Rectal smooth muscle tissue (tissue), 1 donor: ENCODE measurements around the gene TNFRSF8.
"Not testable (repeated sequence)": the region's sequence is repeated elsewhere in the genome, so short reads cannot be mapped to it uniquely, and the experiment has no call there.

Source experiments
- H3K27ac ChIP-seq: one replicate; pipeline ENCODE4 v1.7.0; 2013; ENCODE audit warnings: low read depth, low read length, inconsistent platforms
- H3K27me3 ChIP-seq: one replicate; pipeline ENCODE4 v1.7.0; 2013; ENCODE audit warnings: low read length; ENCODE audit not compliant: control insufficient read depth, insufficient read depth
- H3K36me3 ChIP-seq: one replicate; pipeline ENCODE4 v1.7.0; 2013; ENCODE audit warnings: low read length; ENCODE audit not compliant: control insufficient read depth, insufficient read depth
- H3K4me1 ChIP-seq: one replicate; pipeline ENCODE4 v1.7.0; 2013; ENCODE audit warnings: low read length; ENCODE audit not compliant: control insufficient read depth, insufficient read depth
- H3K4me3 ChIP-seq: one replicate; pipeline ENCODE4 v1.7.0; 2013; ENCODE audit warnings: low read length
- H3K9ac ChIP-seq: one replicate; pipeline ENCODE4 v1.7.0; 2013; ENCODE audit warnings: low read length

Gene TNFRSF8

DNA sequence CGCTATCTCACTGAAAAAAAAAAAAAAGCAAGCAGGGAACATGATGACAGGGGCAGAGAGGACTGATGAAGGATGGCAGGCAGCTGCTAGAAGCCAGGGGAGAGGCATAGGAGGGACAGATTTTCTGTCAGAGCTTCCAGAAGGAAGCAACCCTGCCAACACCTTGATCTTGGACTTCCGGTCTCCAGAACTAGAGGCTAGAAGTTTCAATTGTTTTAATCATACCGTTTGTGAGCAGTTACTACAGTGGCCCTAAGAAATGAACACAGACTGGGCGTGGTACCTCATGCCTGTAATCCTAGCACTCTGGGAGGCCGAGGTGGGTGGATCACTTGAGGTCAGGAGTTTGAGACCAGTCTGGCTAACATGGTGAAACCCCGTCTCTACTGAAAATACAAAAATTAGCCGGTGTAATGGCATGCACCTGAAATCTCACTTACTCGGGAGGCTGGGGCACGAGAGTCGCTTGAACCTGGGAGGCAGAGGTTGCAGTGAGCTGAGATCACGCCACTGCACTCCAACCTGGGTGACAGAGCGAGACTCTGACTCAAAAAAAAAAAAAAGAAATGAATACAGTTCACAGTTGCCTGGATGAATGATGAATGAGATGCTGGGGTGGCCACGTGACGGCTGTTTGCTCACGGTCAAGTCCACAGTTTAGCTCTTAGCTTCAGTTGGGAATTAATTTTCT, 18.8 kb upstream of the TNFRSF8 start:
- H3K4me1 ChIP-seq, H3K4me3 ChIP-seq, H3K27ac ChIP-seq, H3K36me3 ChIP-seq, H3K27me3 ChIP-seq, H3K9ac ChIP-seq: not testable (repeated sequence)

DNA sequence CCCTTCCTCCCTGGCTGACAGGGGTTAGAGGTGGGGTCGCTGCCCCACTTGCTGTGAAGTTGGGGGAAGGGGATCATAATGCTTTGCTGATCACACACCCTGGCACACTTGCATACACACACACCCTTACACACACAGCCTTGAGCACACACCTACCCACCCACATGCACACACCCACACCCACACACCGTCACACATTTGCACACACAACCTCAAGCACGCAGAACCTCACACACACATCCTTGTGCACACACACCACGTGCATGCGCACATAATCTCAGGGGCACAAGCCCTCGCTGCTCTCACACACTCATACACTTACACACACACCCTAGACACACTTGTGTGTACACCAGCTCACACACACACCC, 16.4 kb upstream of the TNFRSF8 start:
- Histone ChIP-seq H3K9ac (no peak overlapping the region), H3K27me3 (no peaks in the 10 kb centered on the region), H3K4me3 (no peak overlapping the region), H3K36me3 (no peaks in the 10 kb centered on the region), H3K27ac (no peak overlapping the region), H3K4me1 (no peaks in the 10 kb centered on the region)

GRCh38 chr1:12047120-12047876, 15.8 kb upstream of the TNFRSF8 start:
- no peaks in the 10 kb centered on the region for H3K27me3 ChIP-seq
- no peak overlapping the region for H3K4me3 ChIP-seq
- no peaks in the 10 kb centered on the region for H3K36me3 ChIP-seq
- no peak overlapping the region for H3K27ac ChIP-seq
- H3K4me1 ChIP-seq = peaks cover 3% of the 10 kb centered on the region
- H3K9ac ChIP-seq = no peak overlapping the region

DNA sequence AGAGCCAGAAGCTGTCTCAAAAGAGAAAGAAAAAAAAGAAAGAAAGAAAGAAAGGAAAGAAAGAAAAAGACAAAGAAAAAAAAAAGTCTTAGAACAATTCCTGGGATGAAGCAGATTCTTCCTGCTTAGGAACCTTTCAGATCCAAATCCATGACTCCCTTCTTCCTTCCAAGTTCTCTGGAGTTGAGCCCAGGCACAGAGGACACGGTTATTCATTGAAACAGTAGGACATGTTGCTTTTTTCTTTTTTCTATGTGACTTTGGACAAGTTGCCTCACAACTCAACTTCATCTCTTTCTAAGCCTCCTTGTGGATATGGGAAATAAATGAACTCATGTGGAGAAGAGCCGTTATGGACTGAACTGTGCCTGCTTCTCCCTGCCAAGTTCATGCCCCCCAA, 14.7 kb upstream of the TNFRSF8 start:
- H3K36me3 ChIP-seq = no peaks in the 10 kb centered on the region
- no peak overlapping the region for H3K27ac ChIP-seq
- H3K4me1 ChIP-seq = peaks cover 10% of the 10 kb centered on the region
- no peak overlapping the region for H3K4me3 ChIP-seq
- no peak overlapping the region for H3K9ac ChIP-seq
- H3K27me3 ChIP-seq = no peaks in the 10 kb centered on the region

DNA sequence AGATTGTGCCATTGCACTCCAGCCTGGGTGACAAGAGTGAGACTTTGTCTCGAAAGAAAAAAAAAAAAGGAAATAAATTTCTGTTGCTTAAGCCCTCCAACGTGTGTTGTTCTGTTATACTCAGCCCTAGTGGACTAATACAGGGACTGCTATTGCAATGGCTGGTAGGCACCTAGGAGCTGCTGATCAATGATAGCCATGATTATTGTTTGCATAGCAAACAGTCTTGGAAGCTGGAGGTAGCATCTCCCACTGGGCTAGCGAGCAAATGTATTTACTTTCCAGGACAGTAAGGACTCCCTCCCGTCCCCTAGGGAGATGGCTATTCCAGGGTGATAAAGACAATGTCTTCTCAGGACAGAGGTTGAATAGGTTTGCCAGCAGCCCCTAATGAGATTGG, 13.5 kb upstream of the TNFRSF8 start:
- Histone ChIP-seq H3K4me3 (no peak overlapping the region), H3K36me3 (no peaks in the 10 kb centered on the region), H3K27me3 (no peaks in the 10 kb centered on the region), H3K4me1 (peaks cover 15% of the 10 kb centered on the region), H3K9ac (no peak overlapping the region), H3K27ac (no peak overlapping the region)

DNA sequence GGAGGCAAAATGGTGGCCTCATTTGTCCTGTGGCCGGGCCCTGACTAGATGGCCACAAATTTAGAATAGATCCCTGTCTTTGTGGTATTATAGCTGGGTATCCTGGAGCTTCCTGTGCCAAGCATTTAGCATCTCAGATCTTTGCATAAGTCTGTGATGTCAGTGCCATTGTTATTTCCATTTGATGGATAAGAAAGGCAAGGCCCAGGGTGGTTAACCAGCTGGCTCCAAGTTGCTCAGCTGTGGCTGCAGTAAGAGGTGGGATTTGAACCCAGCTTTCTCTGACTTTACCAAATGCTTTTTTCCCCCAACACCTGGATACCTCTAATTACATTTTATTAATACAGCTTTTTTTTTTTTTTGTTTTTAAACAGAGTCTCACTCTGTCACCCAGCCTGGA, 11.7 kb upstream of the TNFRSF8 start:
- Histone ChIP-seq H3K4me3 (no peak overlapping the region), H3K27ac (no peak overlapping the region), H3K27me3 (no peaks in the 10 kb centered on the region), H3K36me3 (no peaks in the 10 kb centered on the region), H3K4me1 (peaks cover 15% of the 10 kb centered on the region), H3K9ac (no peak overlapping the region)

DNA sequence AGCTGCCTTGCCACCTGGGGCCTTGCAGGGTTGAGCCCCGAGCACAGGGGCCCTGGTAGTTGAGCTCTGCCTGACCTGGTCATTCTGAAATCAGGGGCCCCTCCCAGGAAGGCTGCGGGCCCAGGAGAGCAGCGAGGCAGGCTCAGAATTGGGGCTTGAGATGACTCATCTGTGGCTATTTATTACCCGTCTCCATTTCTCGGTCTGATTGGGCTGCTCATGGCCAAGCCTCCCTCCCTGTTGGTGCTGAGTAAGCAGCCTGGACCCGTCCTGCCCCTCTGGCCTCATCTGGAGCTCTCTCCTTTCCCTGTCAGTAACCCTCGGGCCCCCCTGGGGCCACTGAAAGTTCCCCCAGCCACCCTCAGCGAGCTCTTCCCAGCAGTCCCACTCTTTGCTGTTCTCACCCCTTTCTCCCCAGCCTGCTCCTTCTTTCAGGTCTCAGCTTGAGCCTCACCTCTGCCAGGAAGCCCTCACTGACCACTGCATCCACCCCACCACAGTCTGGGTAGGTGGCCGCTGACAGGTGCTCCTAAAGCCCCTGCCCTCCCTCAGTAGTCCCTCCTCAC, 11.0 kb upstream of the TNFRSF8 start:
- Histone ChIP-seq H3K4me3 (no peak overlapping the region), H3K27me3 (no peaks in the 10 kb centered on the region), H3K9ac (no peak overlapping the region), H3K4me1 (peaks cover 15% of the 10 kb centered on the region), H3K36me3 (no peaks in the 10 kb centered on the region), H3K27ac (no peak overlapping the region)

DNA sequence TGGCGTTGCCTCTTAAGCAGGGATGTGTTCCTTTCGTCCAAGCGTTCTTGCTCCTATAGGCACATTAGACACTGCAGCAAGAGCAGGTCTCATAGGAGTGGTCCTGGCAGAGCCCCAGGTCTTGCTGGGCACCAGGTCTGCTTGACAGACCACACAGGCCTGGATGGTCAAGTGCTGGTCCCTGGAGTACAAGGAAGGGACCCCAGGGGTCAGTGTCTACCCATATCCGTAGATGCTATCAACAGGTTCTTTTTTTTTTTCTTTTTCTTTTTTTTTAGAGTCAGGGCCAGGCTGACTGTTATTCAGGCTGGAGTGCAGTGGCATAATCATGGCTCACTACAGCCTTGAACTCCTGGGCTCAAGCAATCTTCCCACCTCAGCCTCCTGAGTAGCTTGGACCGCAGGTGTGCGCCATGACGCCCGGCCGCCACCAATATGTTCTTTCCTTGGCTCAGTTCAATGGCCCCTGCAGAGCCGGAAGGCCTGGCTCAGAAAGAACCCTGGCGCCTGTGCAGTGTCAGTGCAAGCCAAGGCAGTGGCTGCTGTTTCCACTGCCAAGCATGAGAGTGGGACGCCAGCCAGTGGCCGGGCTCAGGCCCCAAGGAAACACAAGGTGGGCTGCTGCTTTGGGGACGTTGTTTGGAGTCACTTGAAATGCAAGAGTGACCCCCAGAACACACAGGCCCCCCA, 10.0 kb upstream of the TNFRSF8 start:
- Histone ChIP-seq H3K36me3 (no peaks in the 10 kb centered on the region), H3K4me1 (peaks cover 15% of the 10 kb centered on the region), H3K9ac (no peak overlapping the region), H3K4me3 (no peak overlapping the region), H3K27ac (no peak overlapping the region), H3K27me3 (no peaks in the 10 kb centered on the region)

GRCh38 chr1:12053752-12054548, 9.2 kb upstream of the TNFRSF8 start:
- Histone ChIP-seq H3K27ac (no peak overlapping the region), H3K9ac (no peak overlapping the region), H3K4me3 (no peak overlapping the region), H3K27me3 (no peaks in the 10 kb centered on the region), H3K36me3 (no peaks in the 10 kb centered on the region), H3K4me1 (peaks cover 15% of the 10 kb centered on the region)

DNA sequence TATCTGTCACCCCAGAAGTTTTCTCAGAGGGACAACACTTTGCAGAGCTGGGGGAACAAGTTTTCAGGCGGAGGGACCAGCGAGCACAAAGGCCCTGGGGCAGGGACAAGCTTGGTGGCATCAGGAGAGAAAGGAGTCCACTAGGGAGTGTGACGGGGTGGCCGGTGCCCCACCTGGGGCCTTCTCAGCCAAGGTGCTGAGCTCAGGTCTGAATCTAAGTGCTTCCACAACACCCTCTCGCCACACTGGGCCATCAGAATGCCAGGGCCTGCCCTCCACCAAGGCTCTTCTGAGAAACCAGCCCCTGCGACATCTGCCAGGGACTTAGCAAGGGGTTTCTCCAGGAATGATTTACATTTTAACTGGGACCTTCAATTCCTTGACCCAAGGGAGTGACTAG, 7.8 kb upstream of the TNFRSF8 start:
- no peak overlapping the region for H3K27ac ChIP-seq
- H3K9ac ChIP-seq = no peak overlapping the region
- peaks cover 15% of the 10 kb centered on the region for H3K4me1 ChIP-seq
- no peaks in the 10 kb centered on the region for H3K27me3 ChIP-seq
- H3K4me3 ChIP-seq = no peak overlapping the region
- no peaks in the 10 kb centered on the region for H3K36me3 ChIP-seq

GRCh38 chr1:12056331-12056841, 6.7 kb upstream of the TNFRSF8 start:
- H3K36me3 ChIP-seq = no peaks in the 10 kb centered on the region
- H3K4me1 ChIP-seq = peaks cover 15% of the 10 kb centered on the region
- no peaks in the 10 kb centered on the region for H3K27me3 ChIP-seq
- no peak overlapping the region for H3K9ac ChIP-seq
- H3K4me3 ChIP-seq = no peak overlapping the region
- no peak overlapping the region for H3K27ac ChIP-seq

- no peak overlapping the region for H3K4me3 ChIP-seq
Measured at GRCh38 chr1:12057382-12057781, 5.7 kb upstream of the TNFRSF8 start.

More at GRCh38 chr1:12057382-12057781, 5.7 kb upstream of the TNFRSF8 start:
- H3K27ac ChIP-seq = no peak overlapping the region
- no peaks in the 10 kb centered on the region for H3K36me3 ChIP-seq
- no peaks in the 10 kb centered on the region for H3K27me3 ChIP-seq
- peaks cover 11% of the 10 kb centered on the region for H3K4me1 ChIP-seq
- no peak overlapping the region for H3K9ac ChIP-seq
